Erythroblast (primary cell): Measurements from ENCODE around the gene ATF7IP.
"Not testable (repeated sequence)": the region's sequence is repeated elsewhere in the genome, so short reads cannot be mapped to it uniquely, and the experiment has no call there.

Experiments
- GATA1 ChIP-seq: IDR thresholded peaks from 2 replicates; pipeline ENCODE4 v1.6.1; 2011; ENCODE audit warnings: low read depth, mild to moderate bottlenecking, control low read depth, low read length, moderate library complexity
- POLR2A ChIP-seq: IDR thresholded peaks from 2 replicates; pipeline ENCODE4 v1.6.1; 2011; ENCODE audit warnings: mild to moderate bottlenecking, low read length

DNA sequence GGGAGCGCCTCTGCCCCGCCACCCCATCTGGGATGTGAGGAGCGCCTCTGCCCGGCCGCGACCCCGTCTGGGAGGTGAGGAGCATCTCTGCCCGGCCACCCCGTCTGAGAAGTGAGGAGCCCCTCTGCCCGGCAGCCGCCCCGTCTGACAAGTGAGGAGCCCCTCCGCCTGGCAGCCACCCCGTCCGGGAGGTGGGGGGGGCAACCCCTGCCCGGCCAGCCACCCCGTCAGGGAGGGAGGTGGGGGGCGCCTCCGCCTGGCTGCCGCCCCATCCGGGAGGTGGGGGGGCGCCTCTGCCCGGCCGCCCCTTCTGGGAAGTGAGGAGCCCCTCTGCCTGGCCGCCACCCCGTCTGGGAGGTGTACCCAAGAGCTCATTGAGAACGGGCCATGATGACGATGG, 10.8 kb upstream of the ATF7IP start:
- TF ChIP-seq POLR2A, GATA1: not testable (repeated sequence)
